Smooth muscle cell (in vitro differentiated cells): Measurements from ENCODE around the gene ZNF878. TPM values are rescaled to one million over a fixed set of nuclear protein-coding genes. Genes with fewer than 3 reads are reported as not detected.

Source experiments
- DNase-seq: peaks from one replicate; lab custom pipeline; 2025; ENCODE audit not compliant: unreplicated experiment; lab: John Stamatoyannopoulos, UW
- H2AFZ ChIP-seq: fragments of 200-600 bp; sonication (generic); 2 replicates; pipeline ENCODE4 v1.6.0; 2016; ENCODE audit warnings: antibody characterized with exemption, low read depth, mild to moderate bottlenecking
- H3F3A ChIP-seq: fragments of 200-600 bp; sonication (generic); 2 replicates; pipeline ENCODE4 v1.6.0; 2017; ENCODE audit warnings: antibody characterized with exemption, low read depth
- H3K27ac ChIP-seq: fragments of 200-600 bp; sonication (generic); 2 replicates; pipeline ENCODE4 v1.5.1; 2016; ENCODE audit warnings: low read depth, mild to moderate bottlenecking
- H3K27me3 ChIP-seq: fragments of 200-600 bp; sonication (generic); 2 replicates; pipeline ENCODE4 v1.6.1; 2016; ENCODE audit warnings: low read depth, mild to moderate bottlenecking
- H3K36me3 ChIP-seq: fragments of 200-600 bp; sonication (generic); 2 replicates; pipeline ENCODE4 v1.5.1; 2016; ENCODE audit warnings: low read depth
- H3K4me1 ChIP-seq: fragments of 200-600 bp; sonication (generic); 2 replicates; pipeline ENCODE4 v1.5.1; 2016; ENCODE audit warnings: low read depth
- H3K4me2 ChIP-seq: fragments of 200-600 bp; sonication (generic); 2 replicates; pipeline ENCODE4 v1.6.0; 2016; ENCODE audit warnings: mild to moderate bottlenecking
- H3K4me3 ChIP-seq: fragments of 200-600 bp; sonication (generic); 2 replicates; pipeline ENCODE4 v1.5.1; 2016; ENCODE audit warnings: mild to moderate bottlenecking
- H3K79me2 ChIP-seq: fragments of 200-600 bp; sonication (generic); 2 replicates; pipeline ENCODE4 v1.6.0; 2016; ENCODE audit warnings: low read depth, mild to moderate bottlenecking
- H3K9ac ChIP-seq: fragments of 200-600 bp; sonication (generic); 2 replicates; pipeline ENCODE4 v1.6.0; 2016; ENCODE audit warnings: low read depth
- H3K9me3 ChIP-seq: fragments of 200-600 bp; sonication (generic); replicated peaks from 2 replicates; pipeline ENCODE4 v1.5.1; 2016; ENCODE audit warnings: low read depth
- H4K20me1 ChIP-seq: fragments of 200-600 bp; sonication (generic); 2 replicates; pipeline ENCODE4 v1.6.0; 2016; ENCODE audit warnings: low read depth
- CTCF ChIP-seq: fragments of 200-600 bp; sonication (generic); IDR thresholded peaks from 2 replicates; pipeline ENCODE4 v1.5.1; 2017; ENCODE audit warnings: borderline replicate concordance, mild to moderate bottlenecking, antibody characterized with exemption; ENCODE audit not compliant: insufficient read depth, poor library complexity, severe bottlenecking
- WGBS: methylation state at CpG from one replicate; pipeline ENCODE4 v1.1.7; 2016; ENCODE audit warnings: low lambda C conversion rate; 5-methylcytosine and 5-hydroxymethylcytosine counted together
- polyA plus RNA-seq: library from polyadenylated mRNA; unstranded; fragments of >200 nt; fragmentation: Nextera tagmentation; extraction: Ambion mirVana; gene quantifications from 2 replicates; pipeline ENCODE4 v1.2.1, GENCODE V29; 2016
- total RNA-seq: library from RNA; depleted of rRNA; stranded (reverse); fragments of >200 nt; gene quantifications from 2 replicates; pipeline ENCODE4 v1.2.3, GENCODE V29; 2014

ZNF878 gene
- total and polyA plus RNA-seq, 2 experiments from 2014 or later: 2.5 TPM; not detected in 1

- Histone ChIP-seq H3K9ac (peak overlapping the region; percentile 25), H3K4me1 (peaks cover 3% of the 10 kb centered on the region), H3K36me3 (no peaks in the 10 kb centered on the region), H3K4me3 (peak overlapping the region; percentile 64), H3K9me3 (no peaks in the 10 kb centered on the region), H4K20me1 (no peaks in the 10 kb centered on the region), H3K27ac (no peak overlapping the region), H3K4me2 (peak overlapping the region; percentile 90), H3F3A (no peaks in the 10 kb centered on the region), H3K27me3 (no peaks in the 10 kb centered on the region), H2AFZ (peak overlapping the region; percentile 87), H3K79me2 (no peaks in the 10 kb centered on the region)
- no peak for DNase-seq
- no peak for TF ChIP-seq CTCF
- 2% methylated on average over 14 of the region's 14 CpGs for WGBS
Observed at GRCh38 chr19:12052091-12052496, 667 bp downstream of the ZNF878 start.

- Histone ChIP-seq H2AFZ (no peak overlapping the region), H3K4me1 (peaks cover 3% of the 10 kb centered on the region), H3K36me3 (peaks cover 20% of the 10 kb centered on the region), H3K27ac (no peak overlapping the region), H3K27me3 (no peaks in the 10 kb centered on the region), H3K9me3 (peaks cover 21% of the 10 kb centered on the region), H3K9ac (no peak overlapping the region), H3K4me3 (no peak overlapping the region), H3K4me2 (no peak overlapping the region), H3F3A (no peaks in the 10 kb centered on the region), H4K20me1 (no peaks in the 10 kb centered on the region), H3K79me2 (no peaks in the 10 kb centered on the region)
- DNase-seq: no peak
- 100% methylated on average over 2 of the region's 2 CpGs for WGBS
- no peak for TF ChIP-seq CTCF
Observed at GRCh38 chr19:12047868-12048267, 4.9 kb downstream of the ZNF878 start.

GRCh38 chr19:12043752-12044422, 8.9 kb downstream of the ZNF878 start:
- Histone ChIP-seq H3K4me1 (no peaks in the 10 kb centered on the region), H4K20me1 (no peaks in the 10 kb centered on the region), H3K9ac (no peak overlapping the region), H3K27me3 (no peaks in the 10 kb centered on the region), H2AFZ (no peak overlapping the region), H3K9me3 (peaks cover 21% of the 10 kb centered on the region), H3K36me3 (peaks cover 20% of the 10 kb centered on the region), H3K27ac (no peak overlapping the region), H3K4me2 (no peak overlapping the region), H3K79me2 (no peaks in the 10 kb centered on the region), H3F3A (no peaks in the 10 kb centered on the region), H3K4me3 (no peak overlapping the region)
- WGBS: 94% methylated on average over 5 of the region's 5 CpGs
- TF ChIP-seq CTCF: no peak
- no peak for DNase-seq

GRCh38 chr19:12042893-12043292, 9.9 kb downstream of the ZNF878 start:
- peaks cover 21% of the 10 kb centered on the region for H3K9me3 ChIP-seq
- no peak overlapping the region for H3K27ac ChIP-seq
- no peak overlapping the region for H2AFZ ChIP-seq
- peaks cover 20% of the 10 kb centered on the region for H3K36me3 ChIP-seq
- no peak overlapping the region for H3K4me3 ChIP-seq
- no peak for DNase-seq
- H3K79me2 ChIP-seq: no peaks in the 10 kb centered on the region
- no peaks in the 10 kb centered on the region for H4K20me1 ChIP-seq
- H3K4me2 ChIP-seq: no peak overlapping the region
- no peaks in the 10 kb centered on the region for H3F3A ChIP-seq
- TF ChIP-seq CTCF: no peak
- no peaks in the 10 kb centered on the region for H3K27me3 ChIP-seq
- H3K4me1 ChIP-seq: no peaks in the 10 kb centered on the region
- no peak overlapping the region for H3K9ac ChIP-seq
